Measurements from ENCODE around the gene RBM17. TPM values are rescaled to one million over a fixed set of nuclear protein-coding genes. Genes with fewer than 3 reads are reported as not detected.

RBM17 gene
- total RNA-seq, 1 donor from 2014 or later = 80.1 TPM

- no peak for TF ChIP-seq CTCF (IDR thresholded peaks at IDR 0.05)
- Mint-ChIP-seq H3K27me3 (ENCODE audit: unreplicated experiment) (no peaks in the 10 kb centered on the region), H3K36me3 (ENCODE audit: unreplicated experiment) (no peaks in the 10 kb centered on the region), H3K4me3 (ENCODE audit: unreplicated experiment) (no peak overlapping the region), H3K27ac (ENCODE audit: unreplicated experiment) (no peak overlapping the region), H3K9me3 (ENCODE audit: unreplicated experiment) (no peaks in the 10 kb centered on the region), H3K4me1 (ENCODE audit: unreplicated experiment) (peaks cover 11% of the 10 kb centered on the region)
- no peak for DNase-seq (ENCODE audit: extremely low spot score, unreplicated experiment)
These were observed 45.4 kb downstream of the RBM17 start for GRCh38 chr10:6134099-6134823.

- no peaks in the 10 kb centered on the region for H3K9me3 Mint-ChIP-seq (ENCODE audit: unreplicated experiment)
- H3K4me1 Mint-ChIP-seq (ENCODE audit: unreplicated experiment) = peaks cover 8% of the 10 kb centered on the region
- TF ChIP-seq CTCF (IDR thresholded peaks at IDR 0.05) = no peak
- H3K4me3 Mint-ChIP-seq (ENCODE audit: unreplicated experiment) = no peak overlapping the region
- H3K27me3 Mint-ChIP-seq (ENCODE audit: unreplicated experiment) = no peaks in the 10 kb centered on the region
- H3K27ac Mint-ChIP-seq (ENCODE audit: unreplicated experiment) = no peak overlapping the region
- no peak for DNase-seq (ENCODE audit: extremely low spot score, unreplicated experiment)
- H3K36me3 Mint-ChIP-seq (ENCODE audit: unreplicated experiment) = no peaks in the 10 kb centered on the region
These were observed 46.2 kb downstream of the RBM17 start for GRCh38 chr10:6135039-6135438.

GRCh38 chr10:6135589-6136168 is 46.8 kb downstream of the RBM17 start:
- Mint-ChIP-seq H3K4me3 (ENCODE audit: unreplicated experiment) (no peak overlapping the region), H3K36me3 (ENCODE audit: unreplicated experiment) (no peaks in the 10 kb centered on the region), H3K27me3 (ENCODE audit: unreplicated experiment) (no peaks in the 10 kb centered on the region), H3K4me1 (ENCODE audit: unreplicated experiment) (peaks cover 8% of the 10 kb centered on the region), H3K9me3 (ENCODE audit: unreplicated experiment) (no peaks in the 10 kb centered on the region), H3K27ac (ENCODE audit: unreplicated experiment) (no peak overlapping the region)
- DNase-seq (ENCODE audit: extremely low spot score, unreplicated experiment) = no peak
- TF ChIP-seq CTCF (IDR thresholded peaks at IDR 0.05) = no peak

- no peaks in the 10 kb centered on the region for H3K36me3 Mint-ChIP-seq (ENCODE audit: unreplicated experiment)
- no peak overlapping the region for H3K27ac Mint-ChIP-seq (ENCODE audit: unreplicated experiment)
- peaks cover 16% of the 10 kb centered on the region for H3K4me1 Mint-ChIP-seq (ENCODE audit: unreplicated experiment)
- no peak for DNase-seq (ENCODE audit: extremely low spot score, unreplicated experiment)
- no peaks in the 10 kb centered on the region for H3K27me3 Mint-ChIP-seq (ENCODE audit: unreplicated experiment)
- H3K9me3 Mint-ChIP-seq (ENCODE audit: unreplicated experiment) = no peaks in the 10 kb centered on the region
- no peak overlapping the region for H3K4me3 Mint-ChIP-seq (ENCODE audit: unreplicated experiment)
- no peak for TF ChIP-seq CTCF (IDR thresholded peaks at IDR 0.05)
These were observed 47.7 kb downstream of the RBM17 start for GRCh38 chr10:6136215-6137201.
